HuH-7 (cell line): ENCODE results near the gene FTCDNL1.

Source experiments
- DNase-seq: peaks from one replicate; pipeline ENCODE4 v3.0.0; 2011; ENCODE audit warnings: low spot score

The FTCDNL1 gene

DNA sequence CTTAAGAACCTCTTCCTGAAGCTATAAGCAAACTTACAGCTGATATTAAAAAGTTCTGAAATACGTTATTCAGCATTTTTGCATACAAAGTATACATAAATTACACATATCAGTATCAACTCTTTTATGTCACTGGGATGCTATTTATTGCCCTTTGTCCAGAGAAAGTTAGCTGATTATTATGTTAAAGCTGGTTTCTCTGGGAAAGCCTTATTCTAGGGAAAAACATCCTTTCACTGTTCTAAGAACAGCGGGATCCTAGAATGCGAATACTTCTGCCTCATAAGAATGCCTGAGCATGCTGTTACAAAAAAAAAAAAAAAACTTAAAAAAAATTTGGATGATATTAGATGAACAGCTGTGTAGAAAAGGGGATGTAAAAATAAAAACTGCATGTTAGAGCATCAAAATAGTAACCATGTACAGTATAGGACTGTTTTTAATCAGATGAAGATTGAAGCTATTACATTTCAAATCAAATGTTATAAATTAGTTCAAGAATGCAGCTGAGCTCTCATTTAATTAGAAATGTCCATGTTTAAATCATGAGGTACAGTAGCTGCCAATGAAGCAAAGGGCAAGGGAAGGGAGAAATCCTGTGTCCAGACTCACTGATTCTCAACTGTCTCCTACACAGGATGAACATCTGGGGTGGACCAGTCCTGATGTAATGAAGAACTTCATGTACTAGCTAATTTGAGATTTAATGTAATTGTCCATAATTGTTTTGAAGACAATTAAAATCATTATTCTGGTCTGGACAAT is 8.2 kb downstream of the FTCDNL1 start:
- DNase-seq: no peak

DNA sequence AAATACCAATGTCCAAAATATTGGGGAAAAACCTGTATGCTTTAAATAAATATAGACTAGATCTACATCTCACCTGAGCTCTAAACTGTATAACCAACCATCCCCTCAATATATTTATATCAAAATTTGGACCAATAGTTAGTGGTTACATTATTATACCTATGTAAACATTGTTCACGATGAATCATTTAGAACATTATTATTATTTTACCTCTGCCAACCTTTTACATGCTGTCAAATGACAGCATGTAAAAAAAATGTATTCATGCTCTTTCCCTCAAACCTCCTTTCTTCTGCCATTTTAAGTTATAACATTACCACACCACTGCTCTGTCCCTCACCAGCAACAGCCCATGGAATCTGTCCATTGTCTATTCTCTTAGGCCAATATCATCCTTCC is 9.6 kb downstream of the FTCDNL1 start:
- no peak for DNase-seq

DNA sequence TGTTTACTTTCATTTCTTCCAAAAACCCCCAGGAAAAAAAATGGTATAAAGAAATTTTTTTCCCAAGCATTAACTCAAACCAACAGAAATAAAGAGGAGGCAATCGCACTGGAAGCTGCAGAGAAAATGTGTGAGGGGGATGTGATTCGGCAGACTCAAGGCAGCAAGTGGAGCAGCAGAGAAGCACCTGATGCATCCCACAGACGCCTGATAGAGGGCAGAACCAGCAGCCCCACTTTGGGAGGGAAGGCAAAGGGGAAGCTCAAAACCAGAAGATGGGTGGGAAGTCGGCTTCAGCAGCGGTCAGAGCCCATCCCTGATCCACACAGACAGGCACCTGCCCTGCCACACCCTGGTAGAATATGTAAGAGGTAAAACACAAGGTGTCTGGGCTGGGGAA is 12.6 kb downstream of the FTCDNL1 start:
- no peak for DNase-seq

DNA sequence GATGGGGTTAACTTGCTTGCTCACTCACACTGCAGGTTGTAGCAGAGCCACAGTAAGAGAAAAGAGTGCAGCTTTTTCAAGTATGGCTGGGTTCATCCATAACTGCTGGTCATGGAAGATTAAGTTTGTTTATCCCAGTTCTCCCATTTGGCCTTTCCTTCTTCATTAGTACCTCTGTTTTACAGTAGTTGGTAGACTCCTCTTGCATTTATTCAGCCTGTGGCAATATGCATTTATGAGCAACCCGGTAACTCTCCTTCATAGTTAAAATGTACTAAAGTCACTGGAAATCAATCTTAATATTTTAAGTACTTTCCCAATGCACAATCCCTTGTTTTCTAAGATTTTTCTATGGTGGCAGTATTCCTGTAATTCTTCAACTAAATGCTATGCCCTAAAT is 14.0 kb downstream of the FTCDNL1 start:
- DNase-seq: no peak

DNA sequence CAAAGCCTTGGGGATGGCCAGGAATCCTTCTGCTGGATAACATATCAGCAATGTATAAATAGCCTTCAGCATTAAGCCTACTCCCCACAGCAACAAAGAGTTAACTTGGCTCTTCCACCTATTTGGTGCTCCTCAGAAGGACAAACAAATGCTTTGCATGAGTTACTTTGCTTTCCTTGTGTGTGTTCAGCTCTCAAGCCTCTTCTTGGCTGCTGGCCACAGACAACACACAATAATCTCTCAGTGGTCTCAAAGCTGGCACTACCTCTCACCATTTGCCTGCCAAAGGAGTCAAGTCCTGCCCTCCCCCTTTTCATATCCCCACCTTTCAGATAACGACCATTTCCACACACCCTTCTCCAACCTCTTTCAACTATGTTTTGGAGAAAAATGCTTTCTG is 17.5 kb downstream of the FTCDNL1 start:
- DNase-seq: no peak

DNA sequence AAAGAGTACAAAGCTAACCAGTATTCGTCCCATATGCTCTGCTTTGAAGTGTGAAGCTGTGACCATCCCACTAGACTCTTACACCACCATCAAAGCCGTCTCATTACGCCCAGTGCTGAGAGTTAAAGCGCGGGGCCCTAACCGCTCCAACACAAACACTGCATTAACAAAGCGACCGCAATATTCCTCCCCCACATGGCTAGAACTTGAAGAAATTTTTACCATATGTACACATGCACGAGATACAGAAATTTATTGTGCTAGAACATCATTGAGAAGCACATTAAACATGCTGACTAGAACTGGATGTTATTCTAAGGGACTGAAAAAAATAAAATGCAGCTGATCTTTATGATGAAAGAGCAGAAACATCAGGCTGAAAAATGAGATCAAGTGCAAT is 20.5 kb downstream of the FTCDNL1 start:
- no peak for DNase-seq

DNA sequence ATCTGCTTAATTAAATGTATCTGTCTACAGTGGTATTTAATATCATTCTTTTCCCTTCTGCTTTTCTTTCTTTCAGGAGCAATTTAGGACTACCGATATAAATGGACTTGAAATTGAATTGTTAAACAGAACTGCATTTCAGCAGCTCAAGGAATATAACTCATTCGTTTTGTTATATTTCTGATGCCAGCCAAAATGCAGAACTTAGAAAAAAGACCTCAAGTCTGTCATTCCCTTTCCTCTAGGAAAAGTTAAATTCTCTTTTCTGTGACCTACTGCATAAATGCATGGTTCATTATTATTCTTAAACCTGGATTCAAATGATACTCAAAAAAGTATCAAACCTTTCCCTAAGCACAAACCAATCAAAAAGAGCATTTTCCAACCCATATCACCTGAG is 21.4 kb downstream of the FTCDNL1 start:
- no peak for DNase-seq

DNA sequence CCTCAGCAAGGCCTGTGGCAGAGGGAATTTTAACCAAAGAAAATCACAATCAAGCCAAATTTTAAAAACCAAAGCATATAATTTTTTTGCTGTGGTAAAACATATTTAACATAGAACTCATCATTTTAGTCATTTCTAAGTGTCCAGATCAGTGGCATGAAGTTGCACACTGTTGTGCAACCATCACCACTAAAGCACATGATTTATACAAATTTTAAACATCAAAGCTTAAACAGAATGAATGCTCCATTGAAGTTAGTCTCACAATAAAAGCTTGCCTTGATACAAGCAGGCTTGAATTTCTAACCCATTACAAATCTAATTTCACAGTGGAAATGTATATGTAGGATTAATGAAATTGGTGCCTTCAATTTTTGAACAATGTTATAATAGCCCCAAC is 31.2 kb downstream of the FTCDNL1 start:
- DNase-seq: no peak

DNA sequence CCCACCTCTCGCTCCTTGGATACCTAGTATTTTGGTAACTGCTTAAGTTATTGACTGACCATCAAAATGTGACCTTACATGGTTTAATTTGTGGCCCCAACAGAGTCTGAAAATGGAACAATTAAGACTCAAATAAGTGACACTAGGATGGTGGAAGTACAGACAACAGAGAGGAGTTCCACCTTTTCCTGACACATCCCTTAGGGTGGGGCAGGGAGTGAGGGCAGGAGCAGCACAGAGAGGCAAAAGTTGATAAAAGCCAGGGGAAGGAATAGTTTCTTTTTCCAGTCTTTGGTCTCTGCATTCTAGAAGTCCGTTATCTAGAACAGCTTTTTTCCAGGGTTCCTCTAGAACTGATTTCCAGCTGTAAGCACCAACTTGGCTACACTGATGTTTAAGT is 32.2 kb downstream of the FTCDNL1 start:
- no peak for DNase-seq

DNA sequence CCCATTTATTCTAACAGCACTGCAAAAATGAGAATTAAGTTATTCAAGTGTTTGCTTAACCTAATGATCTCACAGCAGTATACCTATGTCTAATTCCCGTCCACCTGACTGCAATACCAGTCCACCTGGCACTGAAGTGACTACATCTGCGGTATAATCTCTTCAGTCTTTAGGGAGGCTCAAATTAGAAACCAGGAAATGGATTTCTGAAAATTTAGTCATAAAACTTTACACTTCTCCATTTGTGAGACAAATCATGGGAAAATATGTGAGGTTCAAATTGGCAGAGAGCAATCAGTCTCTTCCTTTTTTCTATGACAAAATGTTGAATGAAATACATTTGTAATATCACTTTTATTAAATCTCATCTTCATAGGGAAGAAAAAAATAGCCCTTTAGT is 33.0 kb downstream of the FTCDNL1 start:
- no peak for DNase-seq

DNA sequence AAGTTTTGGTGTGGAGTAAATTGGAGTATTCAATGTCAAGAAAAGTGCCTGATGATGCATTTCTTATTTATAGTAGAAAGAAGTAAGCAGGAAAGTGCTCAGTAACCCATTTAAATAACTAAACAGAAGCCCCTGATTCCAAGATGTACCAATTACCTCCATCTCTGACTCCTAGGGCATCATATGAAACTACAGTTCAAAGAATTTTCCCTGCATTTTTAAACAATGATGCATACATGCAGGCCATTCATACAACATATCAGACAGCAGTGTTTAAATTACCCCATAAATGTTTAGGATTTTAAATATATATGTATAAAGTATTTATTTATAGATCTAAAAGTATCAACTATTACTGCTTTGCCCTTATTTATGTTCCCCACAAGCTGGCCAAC is 36.2 kb downstream of the FTCDNL1 start:
- no peak for DNase-seq

DNA sequence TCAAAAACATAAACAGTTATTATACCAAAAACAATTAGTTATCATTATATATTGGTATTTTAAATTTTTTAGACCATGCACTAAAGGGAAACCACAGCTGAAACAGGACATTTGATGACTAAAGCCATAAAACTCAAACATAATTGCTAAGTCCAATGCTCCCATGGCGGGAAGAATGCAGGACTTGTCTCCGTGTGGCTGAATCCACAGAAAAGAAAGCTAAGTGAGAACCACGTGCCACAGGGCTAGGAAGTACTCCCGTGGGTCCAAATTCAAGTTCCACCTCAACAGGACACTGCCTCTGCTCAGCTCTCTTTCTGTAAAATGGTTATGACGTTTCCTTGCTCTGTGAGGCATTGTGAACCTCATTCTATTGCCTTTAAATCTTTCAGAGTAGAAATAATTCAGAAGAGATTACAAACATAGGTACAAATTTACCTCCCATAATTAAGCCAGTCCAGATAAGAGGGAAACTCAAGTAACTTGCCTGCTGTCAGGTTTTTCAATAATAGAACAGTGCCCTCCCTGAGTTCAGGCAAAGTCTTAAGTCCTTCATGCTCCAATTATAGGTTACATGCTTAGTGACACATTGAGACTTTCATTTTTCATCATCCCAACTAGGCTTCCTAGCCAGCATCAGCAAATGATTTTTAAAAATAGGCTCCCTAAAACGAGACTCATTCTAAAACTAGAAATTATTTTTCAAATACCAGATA is 36.7 kb downstream of the FTCDNL1 start:
- no peak for DNase-seq

DNA sequence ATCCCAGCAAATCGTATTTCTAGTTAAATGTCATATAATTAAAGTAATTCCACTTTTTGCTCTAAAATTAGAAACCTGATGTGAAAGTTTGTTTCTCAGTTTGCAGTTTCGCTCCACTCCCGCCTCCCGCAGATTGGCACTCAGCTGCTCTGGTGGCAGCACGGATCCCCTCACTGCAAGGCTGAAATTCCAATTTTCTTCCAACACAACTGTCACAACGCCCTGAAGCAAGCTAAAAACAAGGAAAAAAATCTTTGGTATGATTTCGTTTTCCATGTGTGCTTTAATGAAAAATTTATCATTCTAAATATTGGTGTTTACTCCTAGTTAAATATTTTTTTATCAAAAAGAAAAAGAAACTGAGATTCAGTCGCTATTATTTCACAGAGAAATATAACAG is 38.5 kb downstream of the FTCDNL1 start:
- no peak for DNase-seq

DNA sequence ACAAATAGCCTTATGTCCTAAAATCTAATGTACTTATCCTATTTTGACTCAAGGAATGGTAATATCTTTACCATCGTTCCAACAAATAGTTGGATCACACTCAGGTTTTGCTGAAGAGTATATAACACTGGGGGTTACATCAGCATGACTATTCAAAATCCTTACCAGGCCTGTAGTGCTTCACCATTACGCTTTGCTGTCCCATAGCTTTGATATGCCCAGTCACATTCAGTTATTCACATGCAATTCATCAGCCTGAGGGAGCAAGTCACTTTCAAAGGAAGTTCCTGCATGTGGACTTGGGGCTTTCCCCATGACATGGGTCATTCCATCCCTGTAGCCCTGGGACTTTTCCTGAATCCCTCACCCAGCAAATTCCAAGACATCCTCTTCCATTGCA is 39.6 kb downstream of the FTCDNL1 start:
- DNase-seq: no peak

DNA sequence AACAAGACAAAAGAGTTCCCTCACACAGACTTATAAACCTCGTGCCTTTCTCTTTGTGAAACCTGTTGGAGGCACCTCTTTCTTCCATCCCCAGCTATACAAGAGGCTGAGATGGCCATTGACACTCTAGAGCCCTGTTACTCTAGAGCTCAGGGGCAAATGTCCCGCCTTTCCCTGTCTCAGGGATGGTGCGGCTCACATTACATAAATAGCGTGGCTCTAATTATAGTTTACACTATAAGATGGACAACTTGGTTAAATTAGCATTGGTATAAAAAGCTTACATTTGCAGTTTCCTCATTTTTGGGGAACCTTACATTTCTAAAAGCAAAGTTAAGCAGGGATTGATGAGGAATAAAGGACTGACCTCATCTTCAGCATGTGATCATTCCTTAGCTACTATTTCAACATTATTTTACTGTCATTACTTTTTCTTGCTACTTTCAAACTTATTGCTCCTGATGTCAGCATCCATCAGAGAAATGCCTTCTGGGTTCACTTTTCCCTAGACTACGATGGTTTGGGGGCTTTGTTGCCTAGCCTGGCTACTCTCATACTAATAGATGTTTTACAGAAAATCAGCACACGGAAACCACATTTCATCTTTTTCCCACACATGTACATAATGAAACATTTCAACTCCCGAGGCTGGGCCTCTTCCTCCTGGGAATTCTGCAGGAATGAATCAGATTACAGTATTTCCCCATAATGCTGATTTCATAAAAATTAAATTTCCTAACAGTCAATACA is 40.4 kb downstream of the FTCDNL1 start:
- no peak for DNase-seq

DNA sequence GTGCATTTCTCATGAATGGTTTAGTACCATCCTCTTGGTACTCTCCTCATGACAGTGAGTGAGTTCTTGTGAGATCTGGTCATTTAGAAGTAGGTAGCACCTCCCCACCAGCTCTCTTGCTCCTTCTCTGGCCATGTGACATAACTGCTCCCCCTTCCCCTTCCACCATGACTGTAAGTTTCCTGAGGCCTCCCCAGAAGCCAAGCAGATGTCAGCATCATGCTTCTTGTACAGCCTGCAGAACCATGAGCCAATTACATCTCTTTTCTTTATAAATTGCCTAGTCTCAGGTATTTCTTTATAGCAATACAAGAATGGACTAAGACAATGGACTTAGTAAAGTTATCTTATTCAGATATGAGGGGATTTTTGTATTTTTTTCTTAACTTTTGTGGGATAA is 43.0 kb downstream of the FTCDNL1 start:
- DNase-seq: no peak

DNA sequence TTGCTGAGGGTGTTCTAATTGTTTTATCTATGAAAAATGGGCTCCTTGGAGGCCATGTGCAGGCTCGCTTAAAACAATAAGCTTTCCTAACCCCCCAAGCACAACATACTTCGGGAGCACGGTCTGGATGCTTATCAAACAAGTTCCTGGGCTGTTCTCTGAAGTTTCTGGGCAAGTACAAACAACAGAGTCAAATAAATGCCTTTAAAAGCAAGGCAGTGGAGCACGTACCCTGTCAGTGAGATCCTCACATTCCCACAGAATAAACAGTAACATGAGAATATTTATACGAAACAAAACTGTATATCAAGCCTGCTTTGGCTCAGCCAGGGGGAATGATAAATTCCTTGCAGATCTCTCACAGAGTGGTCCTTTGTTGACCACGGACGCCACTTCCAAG is 44.8 kb downstream of the FTCDNL1 start:
- DNase-seq: no peak

DNA sequence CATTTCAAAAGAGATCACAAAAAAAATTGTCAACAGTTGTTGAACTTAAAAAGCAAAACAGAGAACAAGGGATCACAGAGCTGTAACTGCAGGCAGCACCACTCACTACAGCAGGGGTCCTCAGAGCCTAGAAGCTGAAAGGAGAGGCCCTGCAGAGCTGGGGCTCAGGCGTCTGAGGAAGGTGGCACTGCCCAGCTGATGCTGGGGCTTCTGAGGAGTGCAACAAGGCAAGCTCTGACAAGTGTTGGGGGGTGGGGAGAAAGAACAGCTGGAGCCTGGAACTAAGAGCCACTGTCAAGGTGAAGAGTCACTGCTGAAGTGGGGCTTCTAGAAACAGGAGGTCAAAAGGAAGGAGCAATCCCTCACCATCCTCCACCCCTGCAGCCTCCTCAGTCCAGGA is 46.2 kb downstream of the FTCDNL1 start:
- no peak for DNase-seq

DNA sequence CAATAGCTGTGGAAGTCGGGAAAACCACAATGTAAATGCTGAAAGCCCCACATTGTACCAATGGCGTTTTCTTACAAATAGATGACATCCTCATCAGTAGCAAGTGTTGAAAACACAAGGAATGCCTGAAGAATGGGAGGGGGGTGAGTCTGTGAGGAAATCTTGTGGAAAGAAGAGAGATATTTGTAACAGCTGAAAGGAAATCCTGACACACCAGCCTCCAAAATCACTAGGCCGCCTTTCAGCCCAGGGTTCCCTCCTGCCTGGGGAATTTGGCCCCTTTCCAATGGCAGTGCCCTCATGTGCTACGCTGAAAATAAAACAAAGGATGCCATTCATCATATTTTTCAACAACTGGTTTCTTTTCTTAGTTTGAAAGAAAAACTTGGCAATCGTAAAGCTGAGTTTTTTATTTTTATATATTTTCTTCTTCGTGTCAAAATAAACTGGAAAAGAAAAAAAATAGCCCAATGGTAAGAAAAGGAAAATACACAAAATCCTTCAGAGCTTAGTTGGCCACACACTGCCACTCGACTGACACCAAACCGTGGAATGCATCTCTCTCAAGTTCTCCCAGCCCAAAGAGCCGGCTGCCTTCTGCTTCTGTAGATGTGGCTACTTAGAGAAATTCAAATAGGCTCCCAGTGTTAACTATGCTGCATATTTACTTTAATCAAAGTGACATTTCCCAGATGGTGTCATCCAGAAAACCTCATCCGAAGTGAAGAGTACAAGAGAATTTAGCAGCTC is 52.0 kb downstream of the FTCDNL1 start:
- DNase-seq: no peak

DNA sequence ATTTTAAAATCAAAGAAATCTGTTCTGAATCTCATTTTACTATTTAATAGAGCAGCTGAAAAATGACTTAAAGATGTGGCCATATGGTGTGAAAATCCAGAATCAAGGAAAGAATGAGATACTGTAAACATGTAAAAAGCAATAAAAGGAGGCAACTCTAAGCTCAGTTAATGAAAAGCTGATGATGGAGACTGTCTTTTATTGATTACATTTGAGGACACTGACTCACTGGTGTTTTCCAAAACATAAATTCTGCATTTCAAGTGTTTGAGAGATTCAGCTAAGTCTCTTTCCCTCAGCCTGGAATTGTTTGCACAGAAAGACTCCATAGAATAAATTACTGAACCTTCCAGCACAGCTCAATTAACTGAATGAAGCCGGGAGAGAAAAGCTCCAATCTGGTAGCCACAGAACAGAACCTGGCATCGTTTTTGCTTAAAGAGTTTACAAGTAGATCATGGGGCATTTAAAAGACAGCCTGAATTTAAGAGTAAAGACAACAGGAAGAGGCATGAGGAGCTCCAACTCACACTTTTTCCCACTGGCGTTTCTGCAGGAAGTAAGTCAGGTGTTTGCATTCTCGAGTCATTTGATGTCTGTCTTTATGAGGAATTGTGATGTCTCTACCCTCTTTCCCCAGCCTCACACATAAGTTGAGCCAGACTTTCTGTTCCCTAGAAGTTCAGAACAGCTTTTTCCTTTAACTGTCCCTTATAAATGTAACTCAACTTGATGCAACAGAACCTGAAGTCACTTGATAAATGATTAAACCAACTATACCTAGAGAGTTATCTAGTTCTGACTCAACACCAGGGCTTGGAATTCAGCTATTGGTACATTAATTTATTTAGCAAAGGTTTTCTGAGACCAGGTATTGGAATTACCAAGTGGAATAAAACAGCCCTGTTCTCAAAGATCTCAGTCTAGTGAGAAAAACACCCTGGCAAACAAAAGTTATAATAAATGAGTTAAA is 53.3 kb downstream of the FTCDNL1 start:
- no peak for DNase-seq

DNA sequence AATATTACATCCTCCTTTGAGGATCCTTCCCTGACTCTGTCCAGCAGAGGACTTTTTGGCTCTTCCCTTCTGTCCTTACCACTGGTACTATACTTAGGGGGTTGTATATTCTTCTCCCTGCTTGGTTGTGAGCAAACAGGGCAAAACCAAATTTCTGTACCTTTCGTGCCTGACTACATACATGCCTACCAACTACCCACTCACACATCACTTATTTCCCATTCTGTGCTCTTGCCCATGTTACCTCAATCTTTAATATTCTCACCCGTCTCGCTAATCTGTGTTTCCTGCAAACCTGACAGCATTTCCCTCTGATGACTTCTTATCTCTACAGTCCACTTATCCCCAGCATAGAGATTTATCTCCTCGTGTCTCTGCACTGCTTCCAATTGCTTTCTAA is 58.6 kb downstream of the FTCDNL1 start:
- no peak for DNase-seq
